Cardiac muscle cell (in vitro differentiated cells and primary cell): ENCODE measurements around the gene PKDCC. TPM values are rescaled to one million over a fixed set of nuclear protein-coding genes. Genes with fewer than 3 reads are reported as not detected.

Experiments used
- DNase-seq, 2 donors: peaks; one replicate each; pipeline versions ENCODE4 v3.0.0 to v3.0.0-alpha.2; 2010 to 2017; ENCODE audit warnings: low read depth in 1 of 2, low spot score in 1 of 2
- H3K27ac ChIP-seq: fragments of 200-600 bp; sonication (generic); 2 replicates; pipeline ENCODE4 v1.5.1; 2016
- H3K27me3 ChIP-seq: fragments of 200-600 bp; sonication (generic); 2 replicates; pipeline ENCODE4 v1.6.0; 2016; ENCODE audit warnings: control low read depth
- H3K36me3 ChIP-seq: fragments of 200-600 bp; sonication (generic); 2 replicates; pipeline ENCODE4 v1.5.1; 2016; ENCODE audit warnings: control low read depth
- H3K4me1 ChIP-seq: fragments of 200-600 bp; sonication (generic); 2 replicates; pipeline ENCODE4 v1.8.1; 2017; ENCODE audit warnings: low read depth, mild to moderate bottlenecking, mixed run types
- H3K4me3 ChIP-seq: fragments of 200-600 bp; sonication (generic); 2 replicates; pipeline ENCODE4 v1.5.1; 2016; ENCODE audit warnings: mild to moderate bottlenecking
- H3K9me3 ChIP-seq: fragments of 200-600 bp; sonication (generic); 2 replicates; pipeline ENCODE4 v1.5.1; 2017; ENCODE audit warnings: low read depth, mild to moderate bottlenecking, control low read depth
- CTCF ChIP-seq: IDR thresholded peaks from 2 replicates; pipeline ENCODE4 v1.5.1; 2012; ENCODE audit warnings: low read depth, mild to moderate bottlenecking, low read length
- polyA plus RNA-seq: library from polyadenylated mRNA; unstranded; fragments of >200 nt; fragmentation: Nextera tagmentation; extraction: Ambion mirVana; gene quantifications from 2 replicates; pipeline ENCODE4 v1.2.1, GENCODE V29; 2016
- total RNA-seq: library from RNA; depleted of rRNA; stranded (reverse); fragments of >200 nt; gene quantifications from 2 replicates; pipeline ENCODE4 v1.2.3, GENCODE V29; 2016

The PKDCC gene
- total and polyA plus RNA-seq, 2 experiments from 2014 or later = 157 to 228 TPM

- H3K27me3 ChIP-seq = no peaks in the 10 kb centered on the region
- no peaks in the 10 kb centered on the region for H3K9me3 ChIP-seq
- H3K4me3 ChIP-seq = no peak overlapping the region
- H3K27ac ChIP-seq = no peak overlapping the region
- peaks cover 26% of the 10 kb centered on the region for H3K4me1 ChIP-seq
- TF ChIP-seq CTCF = no peak
- DNase-seq = no peak
- no peaks in the 10 kb centered on the region for H3K36me3 ChIP-seq
Measured at GRCh38 chr2:42067521-42067920, 19.7 kb downstream of the PKDCC start.

GRCh38 chr2:42068571-42069178 is 20.9 kb downstream of the PKDCC start:
- H3K36me3 ChIP-seq = no peaks in the 10 kb centered on the region
- H3K27me3 ChIP-seq = no peaks in the 10 kb centered on the region
- no peaks in the 10 kb centered on the region for H3K9me3 ChIP-seq
- H3K27ac ChIP-seq = no peak overlapping the region
- H3K4me3 ChIP-seq = no peak overlapping the region
- no peak for DNase-seq
- peaks cover 27% of the 10 kb centered on the region for H3K4me1 ChIP-seq
- no peak for TF ChIP-seq CTCF

- no peaks in the 10 kb centered on the region for H3K9me3 ChIP-seq
- no peaks in the 10 kb centered on the region for H3K27me3 ChIP-seq
- H3K4me3 ChIP-seq = no peak overlapping the region
- H3K27ac ChIP-seq = no peak overlapping the region
- no peaks in the 10 kb centered on the region for H3K36me3 ChIP-seq
- DNase-seq = no peak
- no peak for TF ChIP-seq CTCF
- peaks cover 20% of the 10 kb centered on the region for H3K4me1 ChIP-seq
Measured at GRCh38 chr2:42069568-42069967, 21.7 kb downstream of the PKDCC start.

GRCh38 chr2:42071791-42072190 is 24.0 kb downstream of the PKDCC start:
- TF ChIP-seq CTCF = no peak
- Histone ChIP-seq H3K9me3 (no peaks in the 10 kb centered on the region), H3K36me3 (no peaks in the 10 kb centered on the region), H3K4me1 (peaks cover 16% of the 10 kb centered on the region), H3K27me3 (no peaks in the 10 kb centered on the region), H3K27ac (no peak overlapping the region), H3K4me3 (no peak overlapping the region)
- DNase-seq = no peak

GRCh38 chr2:42072349-42073118 is 24.7 kb downstream of the PKDCC start:
- TF ChIP-seq CTCF = no peak
- peak; percentile 53 to 63 for DNase-seq
- Histone ChIP-seq H3K4me1 (peaks cover 16% of the 10 kb centered on the region), H3K36me3 (no peaks in the 10 kb centered on the region), H3K27ac (no peak overlapping the region), H3K4me3 (no peak overlapping the region), H3K9me3 (no peaks in the 10 kb centered on the region), H3K27me3 (no peaks in the 10 kb centered on the region)
